A549 (cell line): Measurements from ENCODE around the gene UBA3. TPM values are rescaled to one million over a fixed set of nuclear protein-coding genes. Genes with fewer than 3 reads are reported as not detected.

ENCODE experiments used
- ATAC-seq, 2 experiments: fragments of 200-7000 bp in 1 of 2; fragments of >200 bp in 1 of 2; cut with Nextera tagmentation in 1 of 2; cut with Tn5 transposase in 1 of 2; 3 replicates each; pipeline versions ENCODE4 v1.8.0 to v1.9.1; 2018 to 2020; ENCODE audit warnings: mild to moderate bottlenecking in 1 of 2, moderate library complexity in 1 of 2
- CTCF ChIA-PET: fragments of 300-600 bp; sonication (Branson Sonifier 250); formaldehyde crosslinking; extraction: SDS; loops from one replicate; lab custom pipeline; 2021; ENCODE audit warnings: antibody characterized with exemption, inconsistent platforms; lab: Yijun Ruan, JAX
- POLR2A ChIA-PET: fragments of 350-600 bp; formaldehyde crosslinking; extraction: SDS; loops from one replicate; lab custom pipeline; 2021; ENCODE audit warnings: antibody characterized with exemption, inconsistent platforms; lab: Yijun Ruan, JAX
- DNase-seq, 2 experiments: peaks; one replicate each; pipeline versions ENCODE4 v3.0.0 to v3.0.0-alpha.2; 2011 to 2016; ENCODE audit warnings: low read depth in 1 of 2, low spot score in 1 of 2
- FAIRE-seq: peaks from 2 replicates; lab custom pipeline; 2011; peaks lifted over from hg19 to GRCh38; lab: Jason Lieb, UNC
- H3K27ac ChIP-seq, 2 experiments: fragments of >200 bp; sonication (Bioruptor Twin); formaldehyde crosslinking; 3 replicates each; pipeline ENCODE4 v1.5.1; 2016 to 2017
- H3K4me1 ChIP-seq: fragments of >200 bp; sonication (Bioruptor Twin); formaldehyde crosslinking; 3 replicates; pipeline ENCODE4 v1.6.1; 2016
- H3K4me2 ChIP-seq: fragments of >200 bp; sonication (Bioruptor Twin); formaldehyde crosslinking; 3 replicates; pipeline ENCODE4 v1.6.1; 2016
- H3K4me3 ChIP-seq: fragments of >200 bp; sonication (Bioruptor Twin); formaldehyde crosslinking; 3 replicates; pipeline ENCODE4 v1.5.1; 2016
- H3K9me3 ChIP-seq: fragments of >200 bp; sonication (Bioruptor Twin); formaldehyde crosslinking; 3 replicates; pipeline ENCODE4 v1.6.1; 2016
- ATOH8 ChIP-seq: fragments of 250-450 bp; sonication (Bioruptor Pico); IDR thresholded peaks from 2 replicates; pipeline ENCODE4 v1.5.0; 2020; ENCODE audit warnings: low read depth, mild to moderate bottlenecking, moderate library complexity
- BCL3 ChIP-seq: fragments of >200 bp; sonication (Bioruptor Twin); formaldehyde crosslinking; IDR thresholded peaks from 3 replicates; pipeline ENCODE4 v1.6.1; 2016
- BHLHE40 ChIP-seq: IDR thresholded peaks from 2 replicates; pipeline ENCODE4 v1.6.1; 2012; ENCODE audit warnings: low read depth, low read length, inconsistent platforms
- CBX2 ChIP-seq: fragments of 200-600 bp; sonication (generic); IDR thresholded peaks from 2 replicates; pipeline ENCODE4 v1.6.1; 2016; ENCODE audit warnings: low read depth, mild to moderate bottlenecking, borderline replicate concordance
- CHD2 ChIP-seq: fragments of 150-350 bp; IDR thresholded peaks from 2 replicates; pipeline ENCODE4 v1.6.1; 2014; ENCODE audit warnings: low read length; ENCODE audit not compliant: partially characterized antibody
- CTCF ChIP-seq: fragments of >200 bp; sonication (Bioruptor Twin); formaldehyde crosslinking; IDR thresholded peaks from 3 replicates; pipeline ENCODE4 v1.5.1; 2016
- E2F6 ChIP-seq: IDR thresholded peaks from 2 replicates; pipeline ENCODE4 v1.6.1; 2012; ENCODE audit warnings: low read depth, borderline replicate concordance
- EHF ChIP-seq: fragments of 250-450 bp; sonication (Bioruptor Pico); IDR thresholded peaks from 2 replicates; pipeline ENCODE4 v1.5.0; 2020; ENCODE audit warnings: mild to moderate bottlenecking
- FOSB ChIP-seq: fragments of 250-450 bp; sonication (Bioruptor Pico); IDR thresholded peaks from 2 replicates; pipeline ENCODE4 v1.5.0; 2020; ENCODE audit warnings: mild to moderate bottlenecking, moderate library complexity
- HES2 ChIP-seq: fragments of >200 bp; sonication (Bioruptor Twin); formaldehyde crosslinking; IDR thresholded peaks from 2 replicates; pipeline ENCODE4 v1.6.1; 2016
- HMGXB4 ChIP-seq: fragments of 250-450 bp; sonication (Bioruptor Pico); IDR thresholded peaks from 2 replicates; pipeline ENCODE4 v1.5.0; 2021; ENCODE audit warnings: mild to moderate bottlenecking, moderate library complexity, borderline replicate concordance
- JUN ChIP-seq, 2 experiments: fragments of >200 bp; sonication (Bioruptor Twin); formaldehyde crosslinking; IDR thresholded peaks; 2 replicates in 1 of 2; 3 replicates in 1 of 2; pipeline ENCODE4 v1.6.1; 2016 to 2017
- KDM1A ChIP-seq: fragments of 200-600 bp; sonication (generic); IDR thresholded peaks from 2 replicates; pipeline ENCODE4 v1.6.1; 2016; ENCODE audit warnings: low read depth, mild to moderate bottlenecking
- MAFK ChIP-seq: fragments of 450-650 bp; IDR thresholded peaks from 2 replicates; pipeline ENCODE4 v1.6.1; 2014; ENCODE audit not compliant: partially characterized antibody
- MAX ChIP-seq: IDR thresholded peaks from 2 replicates; pipeline ENCODE4 v1.6.1; 2012
- NR3C1 ChIP-seq: fragments of >200 bp; sonication (Bioruptor Twin); formaldehyde crosslinking; IDR thresholded peaks from 3 replicates; pipeline ENCODE4 v1.6.1; 2017
- POLR2A ChIP-seq: IDR thresholded peaks from 2 replicates; pipeline ENCODE4 v1.6.1; 2012; ENCODE audit warnings: mild to moderate bottlenecking, low read length
- RCOR1 ChIP-seq: fragments of 150-350 bp; IDR thresholded peaks from 2 replicates; pipeline ENCODE4 v1.6.1; 2014; ENCODE audit warnings: antibody characterized with exemption, low read length, low read depth
- REST ChIP-seq: fragments of 200-600 bp; sonication (generic); IDR thresholded peaks from 2 replicates; pipeline ENCODE4 v1.6.1; 2016; ENCODE audit warnings: antibody characterized with exemption, mild to moderate bottlenecking, moderate library complexity
- RFX5 ChIP-seq: fragments of 450-650 bp; IDR thresholded peaks from 2 replicates; pipeline ENCODE4 v1.7.1; 2014; ENCODE audit warnings: antibody characterized with exemption, mild to moderate bottlenecking, moderate library complexity
- RNF2 ChIP-seq: fragments of 200-600 bp; sonication (generic); IDR thresholded peaks from 2 replicates; pipeline ENCODE4 v1.6.1; 2016; ENCODE audit warnings: low read depth, mild to moderate bottlenecking, antibody characterized with exemption, moderate library complexity, borderline replicate concordance
- SREBF2 ChIP-seq: fragments of 450-650 bp; IDR thresholded peaks from 2 replicates; pipeline ENCODE4 v1.6.1; 2014; ENCODE audit warnings: mild to moderate bottlenecking, moderate library complexity
- TP53 ChIP-seq: fragments of 250-450 bp; sonication (Bioruptor Pico); IDR thresholded peaks from 2 replicates; pipeline ENCODE4 v1.5.0; 2021; ENCODE audit warnings: mild to moderate bottlenecking, moderate library complexity
- ZC3H11A ChIP-seq: fragments of 450-650 bp; IDR thresholded peaks from 2 replicates; pipeline ENCODE4 v1.6.1; 2014; ENCODE audit warnings: antibody characterized with exemption, mild to moderate bottlenecking
- ZNF302 ChIP-seq: fragments of 250-450 bp; sonication (Bioruptor Pico); IDR thresholded peaks from 2 replicates; pipeline ENCODE4 v1.9.0; 2021; ENCODE audit warnings: inconsistent platforms, mild to moderate bottlenecking, moderate library complexity
- WGBS: methylation state at CpG from one replicate; pipeline ENCODE4 v1.1.6; 2017; ENCODE audit errors: missing lambda C conversion rate; 5-methylcytosine and 5-hydroxymethylcytosine counted together
- polyA minus RNA-seq: library from RNA; depleted of rRNA, polyadenylated mRNA; stranded (reverse); fragments of >200 nt; gene quantifications from 2 replicates; pipeline ENCODE4 v1.2.3, GENCODE V29; 2011; rRNA and poly(A)+ RNA removed
- polyA plus RNA-seq, 4 experiments: library from polyadenylated mRNA; depleted of rRNA in 3 of 4; stranded (reverse); fragments of >200 nt; fragmentation: RNase III in 1 of 4; extraction: RNeasy Plus Mini Kit Qiagen cat#74134 plus additional on column Dnase treatment in 1 of 4; gene quantifications; 2 replicates in 3 of 4; 3 replicates in 1 of 4; pipeline ENCODE4 v1.2.3, GENCODE V29; 2011 to 2017

UBA3 gene
- 54.0 and 62.7 TPM in 2 replicates for polyA plus RNA-seq (2011; rRNA removed)
- 19.3 and 20.9 TPM in 2 replicates for polyA plus RNA-seq (2012; cell fraction: cytosol; rRNA removed)
- polyA plus RNA-seq (2012; cell fraction: nucleus; rRNA removed): 11.5 and 15.9 TPM in 2 replicates
- 41.9 to 54.6 TPM (median 50.0 TPM) in 3 replicates for polyA plus RNA-seq (2017; fragmentation: RNase III; extraction: RNeasy Plus Mini Kit Qiagen cat#74134 plus additional on column Dnase treatment)
- 11.5 and 18.7 TPM in 2 replicates for polyA minus RNA-seq

GRCh38 chr3:69080233-69080920, at the start of gene UBA3:
TSS of gene UBA3 (minus strand) at chr3:69080365. CDS start at chr3:69080353, 12 bp downstream.
- H3K4me3 ChIP-seq: peak within 1 kb of the TSS; percentile 82
- FAIRE-seq (no peak), DNase-seq (peak; percentile 50 to 83), ATAC-seq (peak; percentile 76 to 88)
- CTCF ChIA-PET: no interaction called here
- peaks cover 53% of the 10 kb centered on the region for H3K4me1 ChIP-seq
- POLR2A ChIA-PET: no interaction called here
- peak within 1 kb of the TSS; percentile 95 for H3K4me2 ChIP-seq
- TF ChIP-seq ZNF302 (CRISPR knock-in tag) (no peak), ATOH8 (CRISPR knock-in tag) (no peak), EHF (CRISPR knock-in tag) (no peak), BHLHE40 (no peak), MAX (no peak), RNF2 (no peak), NR3C1 (no peak), POLR2A (peak; percentile 80), CTCF (no peak), MAFK (no peak), BCL3 (no peak), RCOR1 (no peak), HMGXB4 (CRISPR knock-in tag) (no peak), JUN (IDR thresholded peaks at IDR 0.05) (peak; percentile 62 to 80; a peak in 4 of 5 replicates), FOSB (CRISPR knock-in tag) (no peak), REST (no peak), SREBF2 (no peak), HES2 (no peak), CBX2 (no peak), E2F6 (peak; percentile 48; the same call in 1 of the 2 replicates), TP53 (CRISPR knock-in tag) (no peak), RFX5 (no peak), ZC3H11A (no peak), KDM1A (no peak), CHD2 (no peak)
- WGBS: 9% methylated on average over 18 of the region's 37 CpGs
- peak within 1 kb of the TSS; percentile 91 to 99 for H3K27ac ChIP-seq
- no peaks in the 10 kb centered on the region for H3K9me3 ChIP-seq
